ENCODE data around the gene KIAA0513. TPM values are rescaled to one million over a fixed set of nuclear protein-coding genes. Genes with fewer than 3 reads are reported as not detected.
A peak's percentile ranks its signal among the peaks of the same experiment; 100 is the strongest.

Gene KIAA0513
- total RNA-seq, result 10 to 100 TPM; 13.4 to 47.7 (median 16.8) TPM

- in situ Hi-C loops (cut with MboI; ENCODE audit: low pct_unique_long_range_greater_than_20kb in 2 of 9, low sequenced_read_pairs in 9 of 9, unreplicated experiment in 9 of 9), result no loop called here
- peak within 1 kb of the TSS; percentile 84 to 88 for H3K27ac ChIP-seq
- ATAC-seq (replicated peaks in 6 of 8), result peak; percentile 79 to 87 (median 85)
- H3K4me3 ChIP-seq, result peak within 1 kb of the TSS; percentile 65 to 94 (median 88)
- 0 to 21% (median 0%) methylated on average over 2 to 5 of the region's 59 CpGs; no CpG with 5 or more reads in 4 of the 10 experiments for WGBS, 10 experiments
- H3K4me1 ChIP-seq (replicated peaks in 1 of 2), result peaks cover 11 to 20% of the 10 kb centered on the region in 2 donors
These were observed at the start of gene KIAA0513 for GRCh38 chr16:85027349-85027957. Gene KIAA0513, plus strand, starts transcription at chr16:85027795. Its CDS starts 39,277 bp downstream, at chr16:85067072.

GRCh38 chr16:84979516-84979915, 48.1 kb upstream of the KIAA0513 start:
- peak in 3 of 8 experiments; percentile 67 to 75 (median 67) for ATAC-seq (replicated peaks in 6 of 8)
- Histone ChIP-seq H3K4me1 (replicated peaks in 1 of 2) (peaks cover 0 to 4% of the 10 kb centered on the region in 2 donors), H3K27ac (no peak overlapping the region), H3K4me3 (no peak overlapping the region)
- in situ Hi-C loops (cut with MboI; ENCODE audit: low pct_unique_long_range_greater_than_20kb in 2 of 9, low sequenced_read_pairs in 9 of 9, unreplicated experiment in 9 of 9), result no loop called here
- WGBS, 10 experiments, result 0 to 100% (median 89%) methylated on average over 1 to 4 of the region's 4 CpGs

GRCh38 chr16:84982434-84982833, 45.2 kb upstream of the KIAA0513 start:
- WGBS, 10 experiments, result 40 to 100% (median 92%) methylated on average over 1 to 9 of the region's 9 CpGs
- ATAC-seq (replicated peaks in 6 of 8), result no peak
- Histone ChIP-seq H3K4me3 (no peak overlapping the region), H3K27ac (no peak overlapping the region), H3K4me1 (replicated peaks in 1 of 2) (no peaks in the 10 kb centered on the region)
- in situ Hi-C loops (cut with MboI; ENCODE audit: low pct_unique_long_range_greater_than_20kb in 2 of 9, low sequenced_read_pairs in 9 of 9, unreplicated experiment in 9 of 9), result no loop called here

- peak in 2 of 8 experiments; percentile 12 to 47 for ATAC-seq (replicated peaks in 6 of 8)
- 40 to 100% (median 91%) methylated on average over 3 to 9 of the region's 15 CpGs for WGBS, 10 experiments
- H3K4me3 ChIP-seq, result no peak overlapping the region
- no peaks in the 10 kb centered on the region for H3K4me1 ChIP-seq (replicated peaks in 1 of 2)
- in situ Hi-C loops (cut with MboI; ENCODE audit: low pct_unique_long_range_greater_than_20kb in 2 of 9, low sequenced_read_pairs in 9 of 9, unreplicated experiment in 9 of 9), result no loop called here
- no peak overlapping the region for H3K27ac ChIP-seq
These were observed 42.2 kb upstream of the KIAA0513 start for GRCh38 chr16:84985079-84986065.

GRCh38 chr16:84986102-84986501, 41.5 kb upstream of the KIAA0513 start:
- 50 to 97% (median 86%) methylated on average over 1 to 13 of the region's 22 CpGs for whole genome bisulfite sequencing, 10 experiments
- ATAC-seq (replicated peaks in 6 of 8), result no peak
- no peaks in the 10 kb centered on the region for H3K4me1 ChIP-seq (replicated peaks in 1 of 2)
- H3K4me3 ChIP-seq, result no peak overlapping the region
- H3K27ac ChIP-seq, result no peak overlapping the region
- in situ Hi-C loops (cut with MboI; ENCODE audit: low pct_unique_long_range_greater_than_20kb in 2 of 9, low sequenced_read_pairs in 9 of 9, unreplicated experiment in 9 of 9), result no loop called here

- 90 to 100% (median 100%) methylated on average over 1 of the region's 1 CpG; no CpG with 5 or more reads in 6 of the 10 experiments for WGBS, 10 experiments
- no peak overlapping the region for H3K27ac ChIP-seq
- in situ Hi-C loops (cut with MboI; ENCODE audit: low pct_unique_long_range_greater_than_20kb in 2 of 9, low sequenced_read_pairs in 9 of 9, unreplicated experiment in 9 of 9), result no loop called here
- H3K4me1 ChIP-seq (replicated peaks in 1 of 2), result no peaks in the 10 kb centered on the region
- ATAC-seq (replicated peaks in 6 of 8), result no peak
- no peak overlapping the region for H3K4me3 ChIP-seq
These were observed 40.7 kb upstream of the KIAA0513 start for GRCh38 chr16:84986879-84987278.

GRCh38 chr16:84988328-84989080, 39.1 kb upstream of the KIAA0513 start:
- H3K4me1 ChIP-seq (replicated peaks in 1 of 2), result no peaks in the 10 kb centered on the region
- H3K4me3 ChIP-seq, result no peak overlapping the region
- 62 to 100% (median 94%) methylated on average over 1 to 12 of the region's 16 CpGs; no CpG with 5 or more reads in 3 of the 10 experiments for WGBS, 10 experiments
- H3K27ac ChIP-seq, result no peak overlapping the region
- no peak for ATAC-seq (replicated peaks in 6 of 8)
- in situ Hi-C loops (cut with MboI; ENCODE audit: low pct_unique_long_range_greater_than_20kb in 2 of 9, low sequenced_read_pairs in 9 of 9, unreplicated experiment in 9 of 9), result no loop called here

- ATAC-seq (replicated peaks in 6 of 8), result peak in 3 of 8 experiments; percentile 13 to 53 (median 47)
- no peak overlapping the region for H3K4me3 ChIP-seq
- 0 to 100% (median 88%) methylated on average over 1 to 24 of the region's 27 CpGs; no CpG with 5 or more reads in 1 of the 10 experiments for WGBS, 10 experiments
- in situ Hi-C loops (cut with MboI; ENCODE audit: low pct_unique_long_range_greater_than_20kb in 2 of 9, low sequenced_read_pairs in 9 of 9, unreplicated experiment in 9 of 9), result no loop called here
- no peaks in the 10 kb centered on the region for H3K4me1 ChIP-seq (replicated peaks in 1 of 2)
- no peak overlapping the region for H3K27ac ChIP-seq
These were observed 37.6 kb upstream of the KIAA0513 start for GRCh38 chr16:84989749-84990620.

GRCh38 chr16:84990782-84991181, 36.8 kb upstream of the KIAA0513 start:
- Histone ChIP-seq H3K4me1 (replicated peaks in 1 of 2) (no peaks in the 10 kb centered on the region), H3K4me3 (no peak overlapping the region), H3K27ac (no peak overlapping the region)
- no peak for ATAC-seq (replicated peaks in 6 of 8)
- in situ Hi-C loops (cut with MboI; ENCODE audit: low pct_unique_long_range_greater_than_20kb in 2 of 9, low sequenced_read_pairs in 9 of 9, unreplicated experiment in 9 of 9), result no loop called here
- WGBS, 10 experiments, result 93 to 100% (median 100%) methylated on average over 1 to 9 of the region's 9 CpGs; no CpG with 5 or more reads in 3 of the 10 experiments

GRCh38 chr16:84992717-84993075, 34.9 kb upstream of the KIAA0513 start:
- ATAC-seq (replicated peaks in 6 of 8), result peak in 2 of 8 experiments; percentile 6 to 11
- in situ Hi-C loops (cut with MboI; ENCODE audit: low pct_unique_long_range_greater_than_20kb in 2 of 9, low sequenced_read_pairs in 9 of 9, unreplicated experiment in 9 of 9), result no loop called here
- WGBS, 10 experiments, result 7 to 100% (median 91%) methylated on average over 1 to 3 of the region's 3 CpGs
- no peak overlapping the region for H3K4me3 ChIP-seq
- no peaks in the 10 kb centered on the region for H3K4me1 ChIP-seq (replicated peaks in 1 of 2)
- H3K27ac ChIP-seq, result no peak overlapping the region

- Histone ChIP-seq H3K4me1 (replicated peaks in 1 of 2) (no peaks in the 10 kb centered on the region), H3K27ac (no peak overlapping the region), H3K4me3 (no peak overlapping the region)
- 87 to 100% (median 95%) methylated on average over 1 to 8 of the region's 8 CpGs; no CpG with 5 or more reads in 2 of the 10 experiments for WGBS, 10 experiments
- ATAC-seq (replicated peaks in 6 of 8), result no peak
- in situ Hi-C loops (cut with MboI; ENCODE audit: low pct_unique_long_range_greater_than_20kb in 2 of 9, low sequenced_read_pairs in 9 of 9, unreplicated experiment in 9 of 9), result no loop called here
These were observed 33.7 kb upstream of the KIAA0513 start for GRCh38 chr16:84993926-84994325.

GRCh38 chr16:84995663-84996062, 31.9 kb upstream of the KIAA0513 start:
- Histone ChIP-seq H3K4me1 (replicated peaks in 1 of 2) (no peaks in the 10 kb centered on the region), H3K4me3 (no peak overlapping the region), H3K27ac (no peak overlapping the region)
- 57 to 100% (median 82%) methylated on average over 2 to 8 of the region's 8 CpGs; no CpG with 5 or more reads in 1 of the 10 experiments for WGBS, 10 experiments
- no peak for ATAC-seq (replicated peaks in 6 of 8)
- in situ Hi-C loops (cut with MboI; ENCODE audit: low pct_unique_long_range_greater_than_20kb in 2 of 9, low sequenced_read_pairs in 9 of 9, unreplicated experiment in 9 of 9), result no loop called here

Data from motor neuron (in vitro differentiated cells).